ENCODE results near the gene ATP5PB.

DNA sequence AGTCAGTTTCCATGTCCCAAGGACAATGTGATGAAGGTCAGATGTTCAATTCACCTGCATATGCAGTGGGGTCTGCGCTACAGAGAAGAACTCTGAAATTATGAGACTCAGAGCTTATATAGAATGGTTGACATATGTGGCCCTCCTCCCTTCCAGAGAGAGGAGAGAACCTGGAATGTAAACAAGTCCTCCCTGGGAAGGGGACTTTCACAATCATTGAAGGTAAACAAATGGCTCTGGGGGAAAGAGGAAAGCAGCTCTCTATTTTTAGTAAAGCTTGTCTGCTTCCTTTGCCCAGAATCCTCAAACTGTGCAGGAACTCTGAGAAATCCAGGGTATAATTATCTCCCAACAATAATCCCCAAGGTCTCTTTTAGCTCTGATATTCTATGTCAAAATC is 31.5 kb upstream of the ATP5PB start:
- TF ChIP-seq, protein P1, sequence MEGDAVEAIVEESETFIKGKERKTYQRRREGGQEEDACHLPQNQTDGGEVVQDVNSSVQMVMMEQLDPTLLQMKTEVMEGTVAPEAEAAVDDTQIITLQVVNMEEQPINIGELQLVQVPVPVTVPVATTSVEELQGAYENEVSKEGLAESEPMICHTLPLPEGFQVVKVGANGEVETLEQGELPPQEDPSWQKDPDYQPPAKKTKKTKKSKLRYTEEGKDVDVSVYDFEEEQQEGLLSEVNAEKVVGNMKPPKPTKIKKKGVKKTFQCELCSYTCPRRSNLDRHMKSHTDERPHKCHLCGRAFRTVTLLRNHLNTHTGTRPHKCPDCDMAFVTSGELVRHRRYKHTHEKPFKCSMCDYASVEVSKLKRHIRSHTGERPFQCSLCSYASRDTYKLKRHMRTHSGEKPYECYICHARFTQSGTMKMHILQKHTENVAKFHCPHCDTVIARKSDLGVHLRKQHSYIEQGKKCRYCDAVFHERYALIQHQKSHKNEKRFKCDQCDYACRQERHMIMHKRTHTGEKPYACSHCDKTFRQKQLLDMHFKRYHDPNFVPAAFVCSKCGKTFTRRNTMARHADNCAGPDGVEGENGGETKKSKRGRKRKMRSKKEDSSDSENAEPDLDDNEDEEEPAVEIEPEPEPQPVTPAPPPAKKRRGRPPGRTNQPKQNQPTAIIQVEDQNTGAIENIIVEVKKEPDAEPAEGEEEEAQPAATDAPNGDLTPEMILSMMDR (IDR thresholded peaks at IDR 0.05; ENCODE audit: low read length) = no peak
- no peak for TF ChIP-seq EZH2 (IDR thresholded peaks at IDR 0.05; ENCODE audit: borderline replicate concordance, low read length)
